ENCODE results near the gene C18orf63. TPM values are rescaled to one million over a fixed set of nuclear protein-coding genes. Genes with fewer than 3 reads are reported as not detected.

The C18orf63 gene
- total RNA-seq, 5 donors from 2014 or later (not counting 1 experiment from before 2014, with no cell fraction given), result not detected

Other genes with a start within 250 kb of the C18orf63 start
- 1 to 10 TPM; 1.3 to 2.3 (median 2.2) TPM for gene FBXO15, start 168.0 kb upstream of the C18orf63 start, total RNA-seq
- 10 to 100 TPM; 14.6 to 20.9 (median 18.6) TPM for gene TIMM21, start 167.3 kb upstream of the C18orf63 start, total RNA-seq
- gene CYB5A, start 23.9 kb upstream of the C18orf63 start, total RNA-seq, result 10 to 100 TPM; 14.4 to 28.8 (median 25.1) TPM
- not detected for gene DIPK1C, start 141.5 kb downstream of the C18orf63 start, total RNA-seq
- gene CNDP2, start 180.5 kb downstream of the C18orf63 start, total RNA-seq, result 100 to 1,000 TPM; 113 to 150 (median 137) TPM
- under 1 TPM in 2 of 5 donors, not detected in 3; 0.16 to 0.76 TPM for gene CNDP1, start 218.7 kb downstream of the C18orf63 start, total RNA-seq

Data from T-cell (primary cell).